Colonic mucosa (tissue), 2 donors: ENCODE data around the gene ZNF208. TPM values are rescaled to one million over a fixed set of nuclear protein-coding genes. Genes with fewer than 3 reads are reported as not detected.

ENCODE experiments used
- total RNA-seq, 2 donors: library from RNA; stranded (reverse); fragmentation: NEBNext Ultra II Directional in 1 of 2; extraction: Animal tissue kit (Norgen Biotek cat#: 25700) in 1 of 2; gene quantifications; one replicate each; pipeline ENCODE4 v1.2.1, GENCODE V29; 2021
- donor health status: DM: no; HTN: no; CAD: no.
- donor health status: DM: no; HTN: no; CAD: no.

The ZNF208 gene
- total RNA-seq, 2 donors from 2014 or later, result 0.62 to 3.7 TPM

Other genes starting within 250 kb of the ZNF208 start
- 10 to 100 TPM in 1 of 2 donors, 1 to 10 TPM in 1; 9.7 to 16.0 TPM for gene ZNF100, start 243.4 kb downstream of the ZNF208 start, total RNA-seq
- gene ZNF43, start 174.8 kb downstream of the ZNF208 start, total RNA-seq, result 10 to 100 TPM in 1 of 2 donors, 1 to 10 TPM in 1; 8.7 to 13.8 TPM
- 1 to 10 TPM in 1 of 2 donors, under 1 TPM in 1; 0.24 to 2.2 TPM for gene ZNF257, start 41.5 kb upstream of the ZNF208 start, total RNA-seq
- gene ZNF676, start 186.0 kb upstream of the ZNF208 start, total RNA-seq, result under 1 TPM; 0.07 to 0.08 TPM